ENCODE data around the gene MPZL1. TPM values are rescaled to one million over a fixed set of nuclear protein-coding genes. Genes with fewer than 3 reads are reported as not detected.

MPZL1 gene
- total and polyA plus RNA-seq, 2 of the 8 experiments (the other 6 are each of a cell fraction or from before 2014, with no cell fraction given), result 37.8 to 120 TPM

DNA sequence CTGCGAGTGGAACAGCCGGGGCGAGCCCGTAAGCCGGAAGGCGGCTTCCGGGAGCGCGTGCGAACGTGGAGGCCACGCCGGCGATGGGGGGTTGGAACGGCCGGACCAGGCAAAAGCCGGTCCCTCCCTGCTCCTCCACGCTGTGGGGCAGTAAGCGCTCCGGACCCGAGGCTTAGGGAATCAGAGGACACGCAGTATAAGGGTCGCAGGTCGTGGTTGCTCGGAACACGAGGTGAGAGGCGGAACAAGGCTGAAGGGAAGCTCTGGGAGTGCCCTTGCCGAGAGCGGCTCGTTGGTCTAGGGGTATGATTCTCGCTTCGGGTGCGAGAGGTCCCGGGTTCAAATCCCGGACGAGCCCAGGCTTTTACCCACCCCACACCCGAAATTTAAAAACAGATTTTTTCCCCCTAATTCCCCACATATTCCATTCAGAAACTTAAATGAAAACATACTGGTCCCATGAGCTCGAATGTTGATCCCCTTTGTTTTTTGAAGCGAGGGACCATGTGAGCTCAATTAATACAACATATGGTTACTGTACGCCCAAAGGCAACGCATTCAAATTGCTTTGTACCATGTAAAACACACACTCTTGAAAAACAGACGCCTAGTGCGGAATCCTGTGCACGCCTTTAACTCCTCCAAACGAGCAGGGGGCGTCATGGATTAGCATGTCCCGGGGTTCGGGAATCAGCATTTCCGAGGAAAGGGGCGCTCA, 7.2 kb upstream of the MPZL1 start:
- ChIA-PET POLR2A (ENCODE audit: partially characterized antibody) (interaction anchor here (1.2 to 1.9 kb wide), 3 partner anchors 9 to 161 kb away, joined by 3 to 6 read pairs (median 3); partner anchors contain the start of gene CREG1), CTCF (ENCODE audit: partially characterized antibody) (interaction anchor here (0.7 to 2.4 kb wide), 18 partner anchors 9 to 651 kb away, joined by 3 to 11 read pairs (median 4); no protein-coding TSS in a partner anchor)
- no peak overlapping the region for H3K23ac ChIP-seq (ENCODE audit: insufficient read length)
- peak overlapping the region; percentile 84 to 97 (median 94) for H3K4me3 ChIP-seq (ENCODE audit: extremely low read depth in 1 of 4, insufficient read depth in 2 of 4, low read depth in 3 of 4, low read length in 4 of 4)
- no peak for FAIRE-seq
- H2BK20ac ChIP-seq (ENCODE audit: low read length), result peak overlapping the region; percentile 96; the same call in 1 of the 2 replicates
- WGBS, 2 experiments (ENCODE audit: extremely low coverage in 1 of 2, insufficient coverage in 1 of 2, insufficient read length in 1 of 2, insufficient replicate concordance in 2 of 2, low coverage in 1 of 2, low lambda C conversion rate in 2 of 2, missing lambda C conversion rate in 1 of 2), result 1% methylated on average over 45 of the region's 50 CpGs; no CpG with 5 or more reads in 1 of the 2 experiments
- no peak overlapping the region for H3K4ac ChIP-seq (replicated peaks; ENCODE audit: insufficient read length, low read depth, low read length)
- no peaks in the 10 kb centered on the region for H3K79me1 ChIP-seq (ENCODE audit: low read depth, low read length)
- peak overlapping the region; percentile 91 for H4K5ac ChIP-seq (ENCODE audit: insufficient read length, low read depth, low read length)
- no peaks in the 10 kb centered on the region for H3K9me3 ChIP-seq (ENCODE audit: insufficient read depth in 2 of 2, low read depth in 1 of 2, low read length in 1 of 2)
- H3K27ac ChIP-seq (ENCODE audit: low read depth, low read length), result no peak overlapping the region; the same call in 1 of the 2 replicates
- no peaks in the 10 kb centered on the region for H3K79me2 ChIP-seq (ENCODE audit: control insufficient read depth in 1 of 2, insufficient read depth in 2 of 2, low read length in 2 of 2)
- peak overlapping the region; percentile 99 for H3K18ac ChIP-seq (ENCODE audit: extremely low read depth, low read length)
- H4K20me1 ChIP-seq (replicated peaks in 1 of 2; ENCODE audit: control insufficient read depth in 1 of 2, insufficient read depth in 2 of 2, low read length in 2 of 2), result no peaks in the 10 kb centered on the region
- H3K36me3 ChIP-seq (ENCODE audit: control insufficient read depth in 2 of 4, insufficient read depth in 4 of 4, low read length in 3 of 4), result no peaks in the 10 kb centered on the region
- H2AFZ ChIP-seq (ENCODE audit: low read length), result peak overlapping the region; percentile 88
- H2BK12ac ChIP-seq (ENCODE audit: low read depth, low read length), result no peak overlapping the region
- H3K56ac ChIP-seq (replicated peaks; ENCODE audit: insufficient read length, low read depth, low read length), result peak overlapping the region; percentile 51
- peak overlapping the region in 3 of 4 experiments; percentile 77 to 80 (median 78); a peak in 5 of 7 replicates for H3K9ac ChIP-seq (replicated peaks in 1 of 4; ENCODE audit: extremely low read depth in 1 of 4, low read depth in 3 of 4, low read length in 3 of 4)
- H3K4me2 ChIP-seq (ENCODE audit: insufficient read depth in 1 of 2, low read depth in 2 of 2, low read length in 2 of 2), result peak overlapping the region; percentile 78 to 95
- H3K27me3 ChIP-seq (replicated peaks in 1 of 4; ENCODE audit: control insufficient read depth in 3 of 4, extremely low read depth in 1 of 4, insufficient read depth in 3 of 4, low read length in 3 of 4), result peaks cover 0 to 13% (median 9%) of the 10 kb centered on the region in 4 experiments; a peak in 6 of 7 replicates
- no peaks in the 10 kb centered on the region; a peak in 2 of 7 replicates for H3K4me1 ChIP-seq (replicated peaks in 1 of 4; ENCODE audit: control insufficient read depth in 3 of 4, insufficient read depth in 4 of 4, low read length in 3 of 4)
- peak overlapping the region; percentile 86; the same call in 1 of the 2 replicates for H2BK5ac ChIP-seq (ENCODE audit: low read depth, low read length)
- H3K23me2 ChIP-seq (ENCODE audit: low read depth, low read length), result peaks cover 6% of the 10 kb centered on the region
- DNase-seq (ENCODE audit: low read depth in 1 of 2, low spot score in 2 of 2), result peak in 1 of 2 experiments; percentile 99
- peak overlapping the region; percentile 91 for H2BK120ac ChIP-seq (replicated peaks; ENCODE audit: low read depth, low read length)
- peak overlapping the region; percentile 94 for H4K91ac ChIP-seq (replicated peaks; ENCODE audit: insufficient read length, low read length)
- H2BK15ac ChIP-seq (ENCODE audit: low read length), result no peak overlapping the region
- no peak overlapping the region for H2AK5ac ChIP-seq (ENCODE audit: low read depth, low read length)
- no peak overlapping the region for H3K14ac ChIP-seq (ENCODE audit: insufficient read length)
- H4K8ac ChIP-seq (ENCODE audit: extremely low read depth, insufficient read depth, low read length), result peak overlapping the region; percentile 87; the same call in 1 of the 2 replicates
- TF ChIP-seq PHF8 (conservative IDR thresholded peaks at IDR 0.05; ENCODE audit: low read depth, low read length), result peak; percentile 78
- TF ChIP-seq NANOG (IDR thresholded peaks at IDR 0.05; ENCODE audit: insufficient read depth, low read depth, low read length, poor library complexity, severe bottlenecking), result no peak
- no peak for TF ChIP-seq SAP30 (IDR thresholded peaks at IDR 0.05; ENCODE audit: insufficient read depth, insufficient replicate concordance, low read length)
- TF ChIP-seq ZNF274 (IDR thresholded peaks at IDR 0.05; ENCODE audit: borderline replicate concordance, extremely low read depth, low read length), result no peak
- TF ChIP-seq ASH2L (IDR thresholded peaks at IDR 0.05; ENCODE audit: low read length), result peak; percentile 100
- peak; percentile 65; the same call in 1 of the 2 replicates for TF ChIP-seq CREB1 (IDR thresholded peaks at IDR 0.05)
- TF ChIP-seq NRF1 (IDR thresholded peaks at IDR 0.05; ENCODE audit: low read depth, low read length), result peak; percentile 42; the same call in 1 of the 2 replicates
- no peak for TF ChIP-seq POLR2AphosphoS5 (IDR thresholded peaks at IDR 0.05; ENCODE audit: low read depth, low read length)
- TF ChIP-seq E2F6 (IDR thresholded peaks at IDR 0.05), result peak; percentile 66
- peak; percentile 89 for TF ChIP-seq TEAD4 (IDR thresholded peaks at IDR 0.05; ENCODE audit: low read depth, low read length)
